GM18951 (cell line): ENCODE measurements around the gene DCLK3.

Source experiments
- POLR2A ChIP-seq: IDR thresholded peaks from 4 replicates; pipeline ENCODE4 v1.6.1; 2011; ENCODE audit warnings: mild to moderate bottlenecking; ENCODE audit not compliant: insufficient read length, insufficient read depth; ENCODE audit errors: extremely low read depth
- in situ Hi-C: fragments of 300-500 bp; cut with MboI; formaldehyde crosslinking; loops from one replicate; pipeline ENCODE4 v1.12.0; 2022; ENCODE audit warnings: low sequenced_read_pairs, mixed read lengths, inconsistent platforms; ENCODE audit not compliant: unreplicated experiment

The DCLK3 gene

DNA sequence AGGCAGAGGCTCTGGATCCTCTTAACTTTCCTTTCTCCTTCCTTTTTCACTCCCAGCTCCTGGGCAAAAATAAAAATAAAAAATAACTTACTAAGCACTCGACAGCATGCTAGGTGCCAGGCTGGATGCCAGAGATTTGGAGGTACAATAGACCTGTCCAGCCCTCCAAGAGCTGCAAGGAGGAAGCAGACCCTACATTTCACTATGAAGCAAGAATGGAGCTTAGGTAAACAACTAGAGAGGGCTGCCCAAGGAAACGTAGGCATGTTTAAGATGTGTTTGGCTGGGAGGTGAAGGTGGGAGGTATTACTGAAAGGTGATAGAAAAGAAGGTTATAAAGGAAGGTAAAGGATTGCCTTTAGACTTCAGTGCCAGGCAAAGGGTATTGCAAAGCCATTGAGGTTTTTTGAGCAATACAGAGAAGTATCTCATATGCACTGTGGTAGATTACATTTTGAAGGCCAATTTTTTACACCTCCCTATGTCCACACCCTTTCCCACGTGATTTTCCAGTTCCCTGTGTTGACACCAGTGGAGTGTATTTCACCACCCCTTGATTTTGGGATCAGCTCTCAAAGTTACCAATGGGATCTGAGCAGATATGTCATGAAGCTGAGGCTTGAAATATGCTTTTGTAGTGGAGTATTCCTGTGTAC, 69.1 kb downstream of the DCLK3 start:
- in situ Hi-C loops, result loop anchor here (25.0 kb wide), 1 partner anchor 733 kb away; no protein-coding TSS in a partner anchor
- no peak for TF ChIP-seq POLR2A

DNA sequence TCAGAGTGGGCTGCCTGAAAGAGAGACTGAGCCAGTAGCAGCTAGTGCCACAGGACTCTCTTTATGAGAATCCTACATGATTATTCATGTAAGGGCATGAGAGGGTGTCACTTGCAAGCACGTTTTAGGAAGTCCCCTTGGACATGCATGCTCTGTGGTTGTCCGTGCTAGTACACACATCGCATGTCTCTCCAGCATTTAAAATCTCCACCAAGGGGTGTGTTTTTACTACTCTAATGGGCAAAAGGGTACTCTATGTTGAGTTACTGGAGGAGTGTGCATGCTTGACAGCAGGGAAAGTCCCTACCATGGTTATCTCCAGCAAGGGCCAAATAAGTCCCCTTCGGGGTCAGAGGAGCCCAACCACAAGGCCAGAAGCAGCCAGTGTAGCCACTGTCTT, 70.7 kb downstream of the DCLK3 start:
- in situ Hi-C loops, result loop anchor here (25.0 kb wide), 1 partner anchor 731 kb away; no protein-coding TSS in a partner anchor
- no peak for TF ChIP-seq POLR2A

DNA sequence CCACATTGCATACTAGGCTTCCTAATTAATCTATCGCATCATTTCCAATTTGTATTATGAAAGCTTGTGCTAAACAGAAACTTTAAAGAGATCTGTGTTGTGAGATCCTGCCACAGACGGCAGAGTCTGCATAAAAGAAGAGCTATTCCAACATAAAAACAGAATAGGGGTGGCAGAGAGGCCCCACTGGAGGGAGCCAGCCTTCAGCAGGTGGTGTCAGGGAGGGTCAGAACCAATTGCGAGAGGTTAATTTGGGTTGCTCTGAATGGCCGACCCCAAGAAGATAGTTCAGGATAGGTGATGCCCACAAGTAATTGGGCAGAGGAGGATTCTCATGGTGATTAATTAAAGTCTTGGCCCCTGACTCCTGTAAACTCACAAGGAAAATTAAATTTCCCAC, 74.8 kb downstream of the DCLK3 start:
- in situ Hi-C loops, result loop anchor here (25.0 kb wide), 1 partner anchor 727 kb away; no protein-coding TSS in a partner anchor
- no peak for TF ChIP-seq POLR2A

DNA sequence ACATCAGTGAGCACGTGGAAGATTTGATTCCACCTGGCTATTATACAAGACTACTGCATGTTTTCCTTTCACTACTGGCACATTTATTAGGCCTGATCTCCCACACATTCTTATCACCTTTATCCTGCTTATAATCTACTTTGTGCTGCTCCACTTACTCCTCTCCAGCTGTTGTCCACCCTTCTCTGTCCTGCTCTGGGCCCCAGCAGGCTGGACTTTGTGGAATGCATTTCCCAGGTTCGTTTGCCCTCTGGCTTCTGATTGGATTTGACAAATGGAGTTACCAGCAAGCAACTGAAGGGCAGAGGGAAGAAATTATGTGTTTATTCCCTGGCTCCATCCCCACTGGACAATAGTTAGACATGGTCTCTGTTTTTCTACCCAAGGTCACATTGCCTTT, 75.5 kb downstream of the DCLK3 start:
- in situ Hi-C loops, result loop anchor here (25.0 kb wide), 1 partner anchor 727 kb away; no protein-coding TSS in a partner anchor
- no peak for TF ChIP-seq POLR2A

DNA sequence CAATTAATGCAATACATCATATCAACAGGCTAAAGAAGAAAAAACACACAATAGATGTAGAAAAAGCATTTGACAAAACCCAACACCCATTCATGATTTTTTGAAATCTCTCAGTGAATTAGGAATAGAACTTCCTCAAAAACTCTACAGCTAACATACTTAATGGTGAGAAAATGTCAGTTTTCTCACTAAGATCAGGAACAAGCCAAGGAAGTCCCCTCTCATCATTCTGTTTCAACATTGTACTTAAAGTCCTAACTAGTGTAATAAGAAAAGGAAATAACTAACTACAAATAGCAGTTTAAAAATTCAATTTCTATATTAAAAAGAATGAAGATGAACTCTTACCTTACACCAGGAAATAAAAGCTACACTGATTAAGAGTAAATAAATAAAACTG, 77.8 kb downstream of the DCLK3 start:
- in situ Hi-C loops, result loop anchor here (25.0 kb wide), 1 partner anchor 724 kb away; no protein-coding TSS in a partner anchor
- TF ChIP-seq POLR2A, result no peak

DNA sequence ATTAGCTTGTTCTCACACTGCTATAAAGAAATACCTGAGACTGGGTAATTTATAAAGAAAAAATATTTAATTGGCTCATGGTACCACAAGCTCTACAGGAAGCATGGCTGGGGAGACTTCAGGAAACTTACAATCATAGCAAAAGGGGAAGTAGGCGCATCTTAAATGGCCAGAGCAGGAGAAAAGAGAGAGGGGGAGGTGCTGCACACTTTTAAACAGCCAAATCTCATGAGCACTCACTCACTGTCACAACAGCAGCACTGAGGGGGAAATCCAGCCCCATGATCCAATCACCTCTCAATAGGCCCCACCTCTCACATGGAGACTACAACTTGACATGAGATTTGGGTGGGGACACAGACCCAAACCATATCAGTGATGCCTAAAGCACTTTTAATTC, 82.5 kb downstream of the DCLK3 start:
- no peak for TF ChIP-seq POLR2A
- in situ Hi-C loops, result loop anchor here (25.0 kb wide), 1 partner anchor 720 kb away; no protein-coding TSS in a partner anchor

DNA sequence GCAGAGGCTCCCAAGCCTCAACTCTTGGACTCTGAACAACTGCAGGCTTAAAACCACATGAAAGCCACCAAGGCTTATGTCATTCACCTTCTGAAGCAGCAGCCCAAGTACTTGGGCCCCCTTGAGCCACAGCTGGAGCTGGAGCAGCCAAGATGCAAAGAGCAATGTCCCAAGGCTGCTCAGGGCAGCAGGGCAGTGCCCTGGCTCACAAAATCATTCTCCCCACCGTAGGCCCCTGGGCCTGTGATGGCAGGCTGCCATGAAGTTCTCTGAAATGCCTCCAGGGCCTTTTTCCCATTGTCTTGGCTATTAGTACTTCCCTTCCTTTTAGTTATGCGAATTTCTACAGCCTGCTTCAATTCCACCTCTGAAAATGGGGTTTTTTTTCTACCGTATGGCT, 83.4 kb downstream of the DCLK3 start:
- in situ Hi-C loops, result loop anchor here (25.0 kb wide), 1 partner anchor 719 kb away; no protein-coding TSS in a partner anchor

DNA sequence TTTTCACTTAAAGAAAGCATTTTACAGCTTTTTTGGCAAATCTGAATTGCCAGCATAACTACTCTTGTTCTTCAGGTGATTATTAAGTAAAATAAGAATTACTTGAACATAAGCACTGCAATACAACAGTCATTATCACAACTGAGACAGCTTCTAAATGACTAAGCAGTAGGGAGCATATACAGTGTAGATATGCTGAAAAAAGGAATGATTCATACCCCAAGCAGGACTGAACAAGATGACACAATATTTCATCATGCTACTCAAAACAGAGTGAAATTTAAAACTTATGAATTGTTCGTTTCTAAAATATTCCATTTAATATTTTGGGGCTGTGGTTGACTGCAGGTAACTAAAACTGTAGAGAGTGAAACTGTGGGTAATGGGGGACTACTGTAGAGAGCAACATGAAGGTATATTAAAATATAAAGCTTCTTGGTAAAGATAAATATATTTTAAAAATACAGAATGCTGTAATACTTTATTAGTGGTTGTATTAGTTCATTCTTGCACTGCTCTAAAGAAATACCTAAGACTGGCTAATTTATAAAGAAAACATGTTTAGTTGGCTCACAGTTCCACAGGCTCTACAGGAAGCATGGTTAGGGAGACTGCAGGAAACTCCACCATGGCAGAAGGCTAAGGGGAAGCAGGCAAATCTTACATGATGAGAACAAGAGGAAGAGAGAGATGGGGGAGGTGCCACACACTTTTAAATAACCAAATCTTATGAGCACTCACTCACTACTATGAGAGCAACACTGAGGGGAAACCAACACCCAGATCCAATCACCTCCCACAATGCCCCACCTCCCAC, 84.8 kb downstream of the DCLK3 start:
- TF ChIP-seq POLR2A, result no peak
- in situ Hi-C loops, result loop anchor here (25.0 kb wide), 1 partner anchor 717 kb away; no protein-coding TSS in a partner anchor

More for the DNA sequence above, 83.4 kb downstream of the DCLK3 start:
- no peak for TF ChIP-seq POLR2A

DNA sequence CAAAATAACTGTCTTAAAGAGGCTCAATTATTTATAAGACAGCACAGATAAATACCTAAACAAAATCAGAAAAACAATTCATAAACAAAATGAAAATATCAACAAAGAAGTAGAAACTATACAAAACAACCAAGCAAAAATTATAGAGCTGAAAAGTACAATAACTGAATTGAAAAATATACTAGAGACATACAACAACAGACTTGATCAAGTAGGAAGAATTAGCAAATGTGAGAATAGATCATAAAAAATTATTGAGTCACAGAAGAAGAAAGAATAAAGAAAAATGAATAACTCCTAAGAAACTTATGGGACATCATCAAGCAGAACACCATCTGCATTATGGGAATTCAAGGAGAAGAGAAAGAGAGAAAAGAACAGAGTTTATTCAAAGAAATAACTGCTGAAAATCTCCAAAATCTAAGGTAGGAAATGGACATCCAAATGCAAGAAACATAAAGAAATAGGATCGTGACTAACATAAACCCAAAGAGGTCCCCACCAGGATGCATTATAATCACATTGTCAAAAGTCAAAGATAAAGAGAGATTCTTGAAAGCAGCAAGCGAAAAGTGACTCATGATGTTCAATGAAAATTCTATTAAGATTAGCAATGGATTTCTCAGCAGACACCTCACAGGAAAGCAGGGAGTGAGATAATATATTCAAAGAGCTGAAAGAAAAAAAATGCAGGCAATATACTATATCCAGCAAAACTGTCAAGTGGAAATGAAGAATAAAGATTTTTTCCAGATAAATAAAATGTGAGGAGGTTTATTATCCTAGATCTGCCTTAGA, 85.9 kb downstream of the DCLK3 start:
- in situ Hi-C loops, result loop anchor here (25.0 kb wide), 1 partner anchor 716 kb away; no protein-coding TSS in a partner anchor
- no peak for TF ChIP-seq POLR2A

DNA sequence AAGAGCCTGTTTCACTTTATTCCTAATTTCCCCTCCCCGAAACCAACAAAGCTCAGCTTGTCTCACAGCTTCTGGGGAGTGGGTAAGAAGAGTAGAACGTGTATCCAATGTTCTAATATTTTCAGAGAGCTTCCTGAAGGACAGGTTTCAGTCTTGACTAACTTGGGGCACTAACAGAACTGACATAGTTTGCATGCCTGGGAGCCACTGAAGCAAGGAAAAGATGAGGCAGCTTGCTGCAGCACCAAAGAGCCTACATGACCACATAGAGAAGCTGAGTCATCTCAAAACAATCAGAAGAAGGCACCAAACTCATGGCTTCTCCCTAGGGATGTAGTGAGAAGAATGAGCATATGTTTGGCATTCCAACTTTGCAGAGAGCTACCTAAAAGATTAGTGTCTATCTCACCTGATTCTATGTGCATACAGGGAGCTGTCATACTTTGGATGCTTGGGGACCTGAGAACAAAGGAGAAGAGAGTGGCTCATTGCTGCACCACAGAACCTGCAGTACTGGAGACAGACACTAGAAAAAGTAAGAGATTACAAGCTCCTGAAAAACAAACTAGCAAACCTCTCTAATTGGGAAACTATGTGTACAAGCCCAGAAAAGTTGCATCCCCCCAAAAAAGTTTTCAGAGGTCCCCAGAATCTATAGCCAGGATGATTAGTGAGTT, 86.9 kb downstream of the DCLK3 start:
- in situ Hi-C loops, result loop anchor here (25.0 kb wide), 1 partner anchor 715 kb away; no protein-coding TSS in a partner anchor
- TF ChIP-seq POLR2A, result no peak

DNA sequence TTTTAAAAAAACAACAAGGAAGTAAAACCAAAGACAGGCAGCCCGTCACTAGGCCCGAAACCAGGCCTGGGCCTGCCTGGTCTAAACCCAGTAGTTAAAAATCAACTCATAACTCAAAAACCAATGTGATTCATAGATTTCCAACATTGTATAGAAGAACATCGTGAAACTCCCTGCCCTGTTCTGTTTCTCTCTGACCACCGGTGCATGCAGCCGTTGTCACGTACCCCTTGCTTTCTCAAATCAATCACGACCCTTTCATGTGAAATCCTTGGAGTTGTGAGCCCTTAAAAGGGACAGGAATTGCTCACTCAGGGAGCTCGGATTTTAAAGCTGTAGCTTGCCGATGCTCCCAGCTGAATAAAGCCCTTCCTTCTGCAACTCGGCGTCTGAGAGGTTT, 89.5 kb downstream of the DCLK3 start:
- in situ Hi-C loops, result loop anchor here (25.0 kb wide), 1 partner anchor 713 kb away; no protein-coding TSS in a partner anchor
- no peak for TF ChIP-seq POLR2A

DNA sequence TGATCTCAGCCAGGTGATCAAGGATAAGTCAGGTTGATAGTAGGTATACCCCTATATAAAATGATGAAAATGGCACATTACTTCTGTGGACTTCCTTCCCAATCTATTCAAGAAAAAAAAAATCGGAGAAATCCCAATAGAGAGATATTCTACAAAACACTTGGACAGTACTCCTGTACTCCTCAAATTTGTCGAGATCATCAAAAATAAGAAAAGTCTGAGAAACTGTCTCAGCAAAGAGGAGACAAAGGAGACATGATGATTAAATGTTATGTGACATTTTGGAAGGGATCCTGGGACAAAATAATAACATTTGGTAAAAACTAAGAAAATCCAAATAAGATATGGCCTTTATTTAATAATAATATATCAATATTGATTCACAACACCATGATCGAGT, 94.6 kb downstream of the DCLK3 start:
- in situ Hi-C loops, result no loop called here
- no peak for TF ChIP-seq POLR2A
